Activated CD4-positive, CD25-positive, alpha-beta regulatory T cell treated with anti-CD3 and anti-CD28 coated beads, Interleukin-2, amount 50 U/mL, for 72 hours (primary cell): ENCODE data around the gene TFPI2.

Source experiments
- DNase-seq: peaks from one replicate; pipeline ENCODE4 v3.0.0; 2021

TFPI2 gene

DNA sequence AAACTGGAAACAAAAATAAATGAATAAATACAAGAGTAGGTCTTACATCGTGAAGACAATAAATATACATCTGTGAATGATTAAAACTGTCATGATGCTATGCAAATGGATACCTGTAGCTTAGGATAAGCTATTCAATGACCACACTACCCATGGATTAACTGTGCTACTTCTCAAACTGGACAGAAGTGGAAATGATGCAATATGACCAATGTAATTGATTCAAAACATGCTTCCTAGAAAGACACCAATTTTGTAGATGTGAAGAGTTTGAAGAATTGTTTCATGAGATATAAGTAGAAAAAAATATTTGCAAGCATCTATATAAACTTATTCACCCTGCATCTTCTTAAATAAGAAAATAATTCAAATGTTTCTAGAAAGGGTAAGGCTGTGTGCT lies 36.1 kb downstream of the TFPI2 start:
- no peak for DNase-seq

- no peak for DNase-seq
Observed at GRCh38 chr7:93851536-93851935, 39.0 kb downstream of the TFPI2 start.

DNA sequence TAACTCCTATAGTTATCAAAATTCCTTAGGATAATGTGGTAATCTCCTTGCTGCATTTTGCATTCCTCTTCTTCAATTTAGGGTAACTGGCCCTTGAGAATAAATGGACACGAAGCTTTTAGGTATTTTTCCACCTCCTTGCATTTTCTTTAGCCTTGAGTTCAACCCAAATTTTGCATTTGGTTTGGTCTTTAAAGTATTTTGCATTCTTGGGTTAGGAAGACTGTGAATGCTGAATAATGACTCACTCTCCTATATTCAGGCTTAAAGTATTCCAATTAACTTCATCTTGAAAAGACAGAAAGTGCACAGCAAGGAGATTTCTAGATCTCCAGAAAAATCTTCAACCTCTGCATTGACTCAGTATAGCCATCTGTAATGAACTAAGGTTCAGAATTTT lies 47.3 kb downstream of the TFPI2 start:
- DNase-seq, result no peak

DNA sequence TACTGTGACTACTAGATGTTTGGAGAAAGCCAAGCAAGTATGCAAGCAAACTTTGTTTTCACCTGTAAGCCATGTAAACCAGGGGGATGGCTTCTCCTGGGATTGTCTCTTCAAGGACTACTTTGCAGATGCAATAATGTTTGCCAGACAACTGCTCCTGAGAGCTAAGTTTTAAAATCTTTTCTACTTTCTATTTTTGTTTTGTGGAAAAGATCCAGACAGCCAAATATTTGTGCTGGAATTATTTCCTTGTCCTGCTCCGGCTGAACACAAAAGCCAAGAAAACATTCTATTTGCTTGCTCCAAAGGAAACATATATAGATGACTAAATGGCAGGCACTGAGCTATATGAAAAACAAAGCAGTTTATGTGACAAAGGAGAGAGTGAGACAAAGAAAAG lies 51.6 kb downstream of the TFPI2 start:
- DNase-seq, result no peak

GRCh38 chr7:93837245-93837644 lies 53.3 kb downstream of the TFPI2 start:
- no peak for DNase-seq

GRCh38 chr7:93836116-93836515 lies 54.4 kb downstream of the TFPI2 start:
- no peak for DNase-seq

DNA sequence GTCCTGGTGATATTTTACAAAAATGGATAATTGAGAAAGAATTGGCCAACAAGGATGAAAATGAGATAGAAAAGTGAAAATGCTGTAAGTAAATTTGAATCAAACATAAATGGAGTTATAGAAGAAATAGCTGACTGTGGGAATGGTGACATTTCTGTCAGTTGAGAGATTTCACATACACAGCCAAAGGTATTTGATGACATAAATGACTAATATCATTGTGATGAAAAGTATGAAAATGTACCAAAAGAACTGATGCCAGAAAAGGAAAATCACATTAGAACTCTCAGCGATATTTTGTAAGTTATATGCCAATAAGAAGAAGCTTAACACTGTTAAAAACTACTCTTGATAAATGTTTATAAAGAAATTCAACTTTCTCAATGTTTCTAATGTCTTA lies 54.9 kb downstream of the TFPI2 start:
- DNase-seq, result no peak
